Thoracic aorta (tissue), 2 donors: ENCODE data around the gene KLHL9. TPM values are rescaled to one million over a fixed set of nuclear protein-coding genes. Genes with fewer than 3 reads are reported as not detected.

Experiments used
- ATAC-seq: fragments of 150-250 bp; one replicate; pipeline ENCODE4 v1.8.0; 2017; ENCODE audit warnings: low read depth; ENCODE audit not compliant: insufficient number of reproducible peaks, low FRiP score
- DNase-seq: peaks from one replicate; pipeline ENCODE4 v3.0.0-alpha.2; 2020; ENCODE audit warnings: low spot score
- H3K27ac ChIP-seq, 2 donors: fragments of 200-600 bp; sonication (generic); 1 replicate in 1 of 2; 2 replicates in 1 of 2; pipeline ENCODE4 v1.5.1; 2016; ENCODE audit warnings: mild to moderate bottlenecking in 2 of 2, moderate library complexity in 2 of 2
- H3K27me3 ChIP-seq: fragments of 200-600 bp; sonication (generic); replicated peaks from 2 replicates; pipeline ENCODE4 v1.6.0; 2016; ENCODE audit warnings: mild to moderate bottlenecking; ENCODE audit not compliant: insufficient read depth
- H3K36me3 ChIP-seq: fragments of 200-600 bp; sonication (generic); one replicate; pipeline ENCODE4 v1.5.1; 2016
- H3K4me1 ChIP-seq, 2 donors: fragments of 200-600 bp; sonication (generic); 1 replicate in 1 of 2; 2 replicates in 1 of 2; pipeline versions ENCODE4 v1.5.1 to v1.6.0; 2016; ENCODE audit warnings: low read depth in 2 of 2, mild to moderate bottlenecking in 1 of 2; ENCODE audit not compliant: control insufficient read depth in 1 of 2
- H3K4me3 ChIP-seq: fragments of 200-600 bp; sonication (generic); 2 replicates; pipeline ENCODE4 v1.5.1; 2016; ENCODE audit warnings: mild to moderate bottlenecking
- H3K9me3 ChIP-seq: fragments of 200-600 bp; sonication (generic); 2 replicates; pipeline ENCODE4 v1.5.1; 2016
- CTCF ChIP-seq: fragments of 200-600 bp; sonication (generic); IDR thresholded peaks from one replicate; pipeline ENCODE4 v1.5.1; 2019; ENCODE audit warnings: antibody characterized with exemption
- total RNA-seq, 2 donors: library from RNA; depleted of rRNA; stranded (reverse); fragments of >200 nt; gene quantifications; one replicate each; pipeline versions ENCODE4 v1.1.0 to v1.2.3, GENCODE V29; 2016

Gene KLHL9
- total RNA-seq, 2 donors from 2014 or later, result 14.9 to 23.4 TPM

- no peaks in the 10 kb centered on the region for H3K9me3 ChIP-seq
- H3K4me1 ChIP-seq, result peaks cover 0 to 8% of the 10 kb centered on the region in 2 donors
- no peaks in the 10 kb centered on the region for H3K27me3 ChIP-seq
- DNase-seq, result no peak
- no peaks in the 10 kb centered on the region for H3K36me3 ChIP-seq
- H3K4me3 ChIP-seq, result no peak overlapping the region
- TF ChIP-seq CTCF, result no peak
- no peak overlapping the region for H3K27ac ChIP-seq
- ATAC-seq, result no peak
Observed at GRCh38 chr9:21314152-21314551, 21.1 kb downstream of the KLHL9 start.

GRCh38 chr9:21311889-21312288 is 23.3 kb downstream of the KLHL9 start:
- no peaks in the 10 kb centered on the region for H3K36me3 ChIP-seq

GRCh38 chr9:21305213-21305612 is 30.0 kb downstream of the KLHL9 start, which contains the start of gene IFNA5:
Gene IFNA5 (minus strand): TSS chr9:21305313. CDS start chr9:21305256, 57 bp downstream.
- H3K27me3 ChIP-seq, result no peaks in the 10 kb centered on the region
- no peak within 1 kb of the TSS for H3K4me3 ChIP-seq
- no peak for DNase-seq
- ATAC-seq, result no peak
- no peak within 1 kb of the TSS for H3K27ac ChIP-seq
- no peak for TF ChIP-seq CTCF
- H3K9me3 ChIP-seq, result no peaks in the 10 kb centered on the region
- no peaks in the 10 kb centered on the region for H3K36me3 ChIP-seq
- H3K4me1 ChIP-seq, result no peaks in the 10 kb centered on the region

More at GRCh38 chr9:21311889-21312288, 23.3 kb downstream of the KLHL9 start:
- TF ChIP-seq CTCF, result no peak
- H3K27ac ChIP-seq, result no peak overlapping the region
- no peak for ATAC-seq
- no peaks in the 10 kb centered on the region for H3K9me3 ChIP-seq
- no peaks in the 10 kb centered on the region for H3K27me3 ChIP-seq
- H3K4me1 ChIP-seq, result peaks cover 0 to 8% of the 10 kb centered on the region in 2 donors
- DNase-seq, result no peak
- no peak overlapping the region for H3K4me3 ChIP-seq

- no peak overlapping the region for H3K27ac ChIP-seq
- no peaks in the 10 kb centered on the region for H3K36me3 ChIP-seq
- H3K4me1 ChIP-seq, result no peaks in the 10 kb centered on the region
- no peak for DNase-seq
- H3K27me3 ChIP-seq, result no peaks in the 10 kb centered on the region
- TF ChIP-seq CTCF, result no peak
- H3K9me3 ChIP-seq, result no peaks in the 10 kb centered on the region
- no peak for ATAC-seq
- H3K4me3 ChIP-seq, result no peak overlapping the region
Observed at GRCh38 chr9:21295992-21296391, 39.2 kb downstream of the KLHL9 start.

- TF ChIP-seq CTCF, result no peak
- DNase-seq (no peak), ATAC-seq (no peak)
- H3K27ac ChIP-seq, result no peak overlapping the region
- no peaks in the 10 kb centered on the region for H3K4me1 ChIP-seq
- no peaks in the 10 kb centered on the region for H3K9me3 ChIP-seq
- no peaks in the 10 kb centered on the region for H3K36me3 ChIP-seq
- H3K27me3 ChIP-seq, result no peaks in the 10 kb centered on the region
- H3K4me3 ChIP-seq, result no peak overlapping the region
Observed at GRCh38 chr9:21294904-21295538, 40.2 kb downstream of the KLHL9 start.
